ENCODE measurements around the gene HARS2.
"Not testable (repeated sequence)": the region's sequence is repeated elsewhere in the genome, so short reads cannot be mapped to it uniquely, and the experiment has no call there.

GRCh38 chr5:140721395-140721794, 30.1 kb downstream of the HARS2 start:
- TF ChIP-seq CTCF (conservative IDR thresholded peaks at IDR 0.05; ENCODE audit: low read length); EZH2phosphoT487 (IDR thresholded peaks at IDR 0.05; ENCODE audit: borderline replicate concordance): not testable (repeated sequence)
